Fibroblast of lung (primary cell): Measurements from ENCODE around the gene PLAC8L1. TPM values are rescaled to one million over a fixed set of nuclear protein-coding genes. Genes with fewer than 3 reads are reported as not detected.

ENCODE experiments used
- DNase-seq, 2 donors: peaks; one replicate each; pipeline versions ENCODE4 v3.0.0 to v3.0.0-alpha.2; 2010; ENCODE audit warnings: low read depth in 2 of 2
- H2AFZ ChIP-seq: 2 replicates; pipeline ENCODE4 v1.5.1; 2012; ENCODE audit warnings: low read length, control low read depth, inconsistent platforms
- H3K27ac ChIP-seq: 2 replicates; pipeline ENCODE4 v1.5.1; 2011; ENCODE audit warnings: low read length, control low read depth; ENCODE audit not compliant: insufficient read depth
- H3K27me3 ChIP-seq: 2 replicates; pipeline ENCODE4 v1.5.1; 2011; ENCODE audit warnings: mild to moderate bottlenecking, low read length; ENCODE audit not compliant: control insufficient read depth, insufficient read depth
- H3K36me3 ChIP-seq: 2 replicates; pipeline ENCODE4 v1.5.1; 2011; ENCODE audit warnings: low read length; ENCODE audit not compliant: control insufficient read depth, insufficient read depth
- H3K4me1 ChIP-seq: 2 replicates; pipeline ENCODE4 v1.5.1; 2011; ENCODE audit warnings: low read length; ENCODE audit not compliant: control insufficient read depth, insufficient read depth; ENCODE audit errors: extremely low read depth
- H3K4me2 ChIP-seq: 2 replicates; pipeline ENCODE4 v1.5.1; 2011; ENCODE audit warnings: low read length, control low read depth; ENCODE audit not compliant: insufficient read depth; ENCODE audit errors: extremely low read depth
- H3K4me3 ChIP-seq, 4 experiments: fragments of 200-600 bp in 1 of 4; sonication (generic) in 1 of 4; replicated peaks in 1 of 4; 2 replicates each; pipeline ENCODE4 v1.5.1; 2011 to 2016; ENCODE audit warnings: low read length in 4 of 4, low read depth in 3 of 4, mild to moderate bottlenecking in 3 of 4, control low read depth in 2 of 4, inconsistent platforms in 1 of 4, mixed read lengths in 1 of 4; ENCODE audit not compliant: insufficient read depth in 1 of 4; ENCODE audit errors: control extremely low read depth in 1 of 4
- H3K79me2 ChIP-seq: 2 replicates; pipeline ENCODE4 v1.5.1; 2012; ENCODE audit warnings: mild to moderate bottlenecking, low read length, inconsistent platforms; ENCODE audit not compliant: control insufficient read depth, insufficient read depth
- H3K9ac ChIP-seq: 2 replicates; pipeline ENCODE4 v1.5.1; 2011; ENCODE audit warnings: mild to moderate bottlenecking, low read length, control low read depth; ENCODE audit not compliant: insufficient read depth
- H3K9me3 ChIP-seq: 2 replicates; pipeline ENCODE4 v1.5.1; 2012; ENCODE audit warnings: low read depth, low read length; ENCODE audit not compliant: control insufficient read depth, insufficient read depth
- H4K20me1 ChIP-seq: 2 replicates; pipeline ENCODE4 v1.5.1; 2011; ENCODE audit warnings: low read length; ENCODE audit not compliant: control insufficient read depth, insufficient read depth; ENCODE audit errors: extremely low read depth
- CTCF ChIP-seq, 2 donors: IDR thresholded peaks in 1 of 2; conservative IDR thresholded peaks in 1 of 2; 1 replicate in 1 of 2; 2 replicates in 1 of 2; pipeline ENCODE4 v1.5.1; 2011 to 2012; ENCODE audit warnings: low read length in 2 of 2, control low read depth in 1 of 2, inconsistent platforms in 1 of 2, low read depth in 1 of 2, mild to moderate bottlenecking in 1 of 2
- EZH2 ChIP-seq: IDR thresholded peaks from 2 replicates; pipeline ENCODE4 v1.5.1; 2012; ENCODE audit warnings: low read length, control low read depth, mild to moderate bottlenecking; ENCODE audit errors: missing control alignments
- polyA plus RNA-seq, 2 donors: library from polyadenylated mRNA; depleted of rRNA in 1 of 2; stranded (reverse) in 1 of 2; unstranded in 1 of 2; fragments of >200 nt; gene quantifications; 2 replicates each; pipeline ENCODE4 v1.2.1, GENCODE V29; 2011 to 2012; ENCODE audit warnings: missing spikeins in 1 of 2
- total RNA-seq: library from RNA; depleted of rRNA; stranded (reverse); fragments of >200 nt; gene quantifications from 2 replicates; pipeline ENCODE4 v1.2.1, GENCODE V29; 2014

PLAC8L1 gene
- total and polyA plus RNA-seq, 2 donors (not counting 1 experiment from before 2014, with no cell fraction given), result not detected

- Histone ChIP-seq H3K4me1 (no peaks in the 10 kb centered on the region), H4K20me1 (no peaks in the 10 kb centered on the region), H3K79me2 (no peaks in the 10 kb centered on the region), H3K36me3 (no peaks in the 10 kb centered on the region), H3K9ac (no peak overlapping the region), H3K4me3 (no peak overlapping the region), H3K4me2 (no peak overlapping the region), H3K27me3 (no peaks in the 10 kb centered on the region), H3K27ac (no peak overlapping the region), H2AFZ (no peak overlapping the region), H3K9me3 (no peaks in the 10 kb centered on the region)
- TF ChIP-seq EZH2 (no peak), CTCF (conservative IDR thresholded peaks at IDR 0.05 in 1 of 2, IDR thresholded peaks at IDR 0.05 in 1 of 2; ENCODE audit: low read depth in 1 of 2, low read length in 2 of 2) (no peak)
- DNase-seq, result no peak
Observed at GRCh38 chr5:146050086-146050485, 55.3 kb downstream of the PLAC8L1 start.

GRCh38 chr5:146049704-146050026, 55.7 kb downstream of the PLAC8L1 start:
- H3K79me2 ChIP-seq, result no peaks in the 10 kb centered on the region
- H3K9ac ChIP-seq, result no peak overlapping the region
- H3K36me3 ChIP-seq, result no peaks in the 10 kb centered on the region
- H3K4me2 ChIP-seq, result no peak overlapping the region
- TF ChIP-seq EZH2, result no peak
- TF ChIP-seq CTCF (conservative IDR thresholded peaks at IDR 0.05 in 1 of 2, IDR thresholded peaks at IDR 0.05 in 1 of 2; ENCODE audit: low read depth in 1 of 2, low read length in 2 of 2), result no peak
- no peaks in the 10 kb centered on the region for H3K9me3 ChIP-seq
- H3K4me1 ChIP-seq, result no peaks in the 10 kb centered on the region
- H4K20me1 ChIP-seq, result no peaks in the 10 kb centered on the region
- H3K27ac ChIP-seq, result no peak overlapping the region
- H3K27me3 ChIP-seq, result no peaks in the 10 kb centered on the region
- peak overlapping the region; percentile 85 for H2AFZ ChIP-seq
- H3K4me3 ChIP-seq, result no peak overlapping the region
- no peak for DNase-seq

GRCh38 chr5:146048994-146049703, 56.2 kb downstream of the PLAC8L1 start:
- Histone ChIP-seq H3K4me2 (no peak overlapping the region), H3K36me3 (no peaks in the 10 kb centered on the region), H2AFZ (peak overlapping the region; percentile 85), H3K4me1 (no peaks in the 10 kb centered on the region), H3K79me2 (no peaks in the 10 kb centered on the region), H4K20me1 (no peaks in the 10 kb centered on the region), H3K27me3 (no peaks in the 10 kb centered on the region), H3K9me3 (no peaks in the 10 kb centered on the region), H3K9ac (no peak overlapping the region), H3K27ac (no peak overlapping the region), H3K4me3 (no peak overlapping the region)
- TF ChIP-seq EZH2 (no peak), CTCF (conservative IDR thresholded peaks at IDR 0.05 in 1 of 2, IDR thresholded peaks at IDR 0.05 in 1 of 2; ENCODE audit: low read depth in 1 of 2, low read length in 2 of 2) (peak; percentile 86 to 92)
- peak; percentile 69 to 83 for DNase-seq
